Measurements from ENCODE around the gene KCNMB4. TPM values are rescaled to one million over a fixed set of nuclear protein-coding genes. Genes with fewer than 3 reads are reported as not detected.

KCNMB4 gene
- polyA plus RNA-seq, 1 donor (not counting 4 experiments of a cell fraction or from before 2014, with no cell fraction given): 0.77 TPM

- FAIRE-seq (no peak), DNase-seq (ENCODE audit: low read depth, low spot score) (no peak)
- no peak overlapping the region for H3K4me2 ChIP-seq (ENCODE audit: control insufficient read depth, extremely low read depth, insufficient read depth, low read depth, low read length)
- H3K4me3 ChIP-seq (ENCODE audit: control insufficient read depth in 2 of 3, extremely low read depth in 1 of 3, insufficient read depth in 2 of 3, low read depth in 1 of 3, low read length in 3 of 3): no peak overlapping the region
- dilution Hi-C loops (cut with MboI; ENCODE audit: extremely low pct_ligation_motif_present, low sequenced_read_pairs): no loop called here
- H2AFZ ChIP-seq (ENCODE audit: control insufficient read depth, low read length): no peak overlapping the region
- H3K79me2 ChIP-seq (ENCODE audit: control insufficient read depth, insufficient read depth, low read length): no peaks in the 10 kb centered on the region
- H3K9me3 ChIP-seq (ENCODE audit: control insufficient read depth, low read depth, low read length): no peaks in the 10 kb centered on the region
- no peak overlapping the region for H3K27ac ChIP-seq (ENCODE audit: control insufficient read depth, insufficient read depth, low read length)
- TF ChIP-seq, protein P1, sequence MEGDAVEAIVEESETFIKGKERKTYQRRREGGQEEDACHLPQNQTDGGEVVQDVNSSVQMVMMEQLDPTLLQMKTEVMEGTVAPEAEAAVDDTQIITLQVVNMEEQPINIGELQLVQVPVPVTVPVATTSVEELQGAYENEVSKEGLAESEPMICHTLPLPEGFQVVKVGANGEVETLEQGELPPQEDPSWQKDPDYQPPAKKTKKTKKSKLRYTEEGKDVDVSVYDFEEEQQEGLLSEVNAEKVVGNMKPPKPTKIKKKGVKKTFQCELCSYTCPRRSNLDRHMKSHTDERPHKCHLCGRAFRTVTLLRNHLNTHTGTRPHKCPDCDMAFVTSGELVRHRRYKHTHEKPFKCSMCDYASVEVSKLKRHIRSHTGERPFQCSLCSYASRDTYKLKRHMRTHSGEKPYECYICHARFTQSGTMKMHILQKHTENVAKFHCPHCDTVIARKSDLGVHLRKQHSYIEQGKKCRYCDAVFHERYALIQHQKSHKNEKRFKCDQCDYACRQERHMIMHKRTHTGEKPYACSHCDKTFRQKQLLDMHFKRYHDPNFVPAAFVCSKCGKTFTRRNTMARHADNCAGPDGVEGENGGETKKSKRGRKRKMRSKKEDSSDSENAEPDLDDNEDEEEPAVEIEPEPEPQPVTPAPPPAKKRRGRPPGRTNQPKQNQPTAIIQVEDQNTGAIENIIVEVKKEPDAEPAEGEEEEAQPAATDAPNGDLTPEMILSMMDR (optimal IDR thresholded peaks at IDR 0.05 in 1 of 3, IDR thresholded peaks at IDR 0.05 in 1 of 3, conservative IDR thresholded peaks at IDR 0.05 in 1 of 3; ENCODE audit: extremely low read depth in 1 of 3, insufficient read depth in 2 of 3, low read length in 3 of 3): no peak
- no peak for TF ChIP-seq EZH2 (IDR thresholded peaks at IDR 0.05; ENCODE audit: low read length)
- H3K27me3 ChIP-seq (ENCODE audit: control insufficient read depth, extremely low read depth, insufficient read depth, low read length): no peaks in the 10 kb centered on the region
- no peaks in the 10 kb centered on the region for H4K20me1 ChIP-seq (ENCODE audit: control insufficient read depth, extremely low read depth, insufficient read depth, low read length)
- H3K9me1 ChIP-seq (ENCODE audit: control insufficient read depth, extremely low read depth, insufficient read depth, low read length): no peaks in the 10 kb centered on the region
- H3K4me1 ChIP-seq (ENCODE audit: control insufficient read depth, extremely low read depth, insufficient read depth, low read length): no peaks in the 10 kb centered on the region
- no peak overlapping the region for H3K9ac ChIP-seq (ENCODE audit: control insufficient read depth, extremely low read depth, insufficient read depth, low read length)
- H3K36me3 ChIP-seq (ENCODE audit: control insufficient read depth in 2 of 2, extremely low read depth in 1 of 2, insufficient read depth in 2 of 2, low read length in 2 of 2): no peaks in the 10 kb centered on the region
Observed at GRCh38 chr12:70426620-70427019, 60.5 kb downstream of the KCNMB4 start.

DNA sequence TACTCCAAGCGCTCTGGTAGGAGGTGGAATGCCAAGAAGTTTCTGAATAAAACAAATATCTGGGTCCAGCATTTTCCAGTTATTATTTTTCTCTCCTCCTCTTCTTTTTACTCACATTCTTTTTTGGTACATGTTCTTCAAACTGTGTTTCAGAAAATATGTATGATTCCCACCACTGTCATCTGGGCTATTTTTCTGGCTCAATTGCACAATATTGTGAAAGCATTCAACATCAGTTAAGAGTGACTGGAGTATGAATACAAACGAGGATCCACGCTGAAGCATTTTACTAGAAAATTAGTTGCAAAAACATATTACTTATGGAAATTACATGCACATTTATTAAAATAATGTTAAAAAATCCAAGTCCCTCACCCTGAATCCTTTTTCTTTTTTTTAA is 61.5 kb downstream of the KCNMB4 start:
- dilution Hi-C loops (cut with MboI; ENCODE audit: extremely low pct_ligation_motif_present, low sequenced_read_pairs): no loop called here
- Histone ChIP-seq H2AFZ (ENCODE audit: control insufficient read depth, low read length) (no peak overlapping the region), H3K9ac (ENCODE audit: control insufficient read depth, extremely low read depth, insufficient read depth, low read length) (no peak overlapping the region), H3K9me3 (ENCODE audit: control insufficient read depth, low read depth, low read length) (no peaks in the 10 kb centered on the region), H3K4me3 (ENCODE audit: control insufficient read depth in 2 of 3, extremely low read depth in 1 of 3, insufficient read depth in 2 of 3, low read depth in 1 of 3, low read length in 3 of 3) (no peak overlapping the region), H3K4me2 (ENCODE audit: control insufficient read depth, extremely low read depth, insufficient read depth, low read depth, low read length) (no peak overlapping the region), H3K27me3 (ENCODE audit: control insufficient read depth, extremely low read depth, insufficient read depth, low read length) (no peaks in the 10 kb centered on the region), H3K36me3 (ENCODE audit: control insufficient read depth in 2 of 2, extremely low read depth in 1 of 2, insufficient read depth in 2 of 2, low read length in 2 of 2) (no peaks in the 10 kb centered on the region), H3K4me1 (ENCODE audit: control insufficient read depth, extremely low read depth, insufficient read depth, low read length) (no peaks in the 10 kb centered on the region), H3K27ac (ENCODE audit: control insufficient read depth, insufficient read depth, low read length) (no peak overlapping the region), H4K20me1 (ENCODE audit: control insufficient read depth, extremely low read depth, insufficient read depth, low read length) (no peaks in the 10 kb centered on the region), H3K79me2 (ENCODE audit: control insufficient read depth, insufficient read depth, low read length) (no peaks in the 10 kb centered on the region), H3K9me1 (ENCODE audit: control insufficient read depth, extremely low read depth, insufficient read depth, low read length) (no peaks in the 10 kb centered on the region)
- no peak for TF ChIP-seq EZH2 (IDR thresholded peaks at IDR 0.05; ENCODE audit: low read length)
- TF ChIP-seq, protein P1 (optimal IDR thresholded peaks at IDR 0.05 in 1 of 3, IDR thresholded peaks at IDR 0.05 in 1 of 3, conservative IDR thresholded peaks at IDR 0.05 in 1 of 3; ENCODE audit: extremely low read depth in 1 of 3, insufficient read depth in 2 of 3, low read length in 3 of 3): no peak
- DNase-seq (ENCODE audit: low read depth, low spot score): no peak
- no peak for FAIRE-seq

Measured in keratinocyte (primary cell).